HG02759 (cell line): Measurements from ENCODE around the gene MYO9A.
"Not testable (repeated sequence)": the region's sequence is repeated elsewhere in the genome, so short reads cannot be mapped to it uniquely, and the experiment has no call there.

ENCODE experiments used
- ATAC-seq: cut with Tn5 transposase; IDR thresholded peaks from one replicate; pipeline ENCODE4 v1.9.1; 2021; ENCODE audit warnings: mild to moderate bottlenecking, moderate library complexity; ENCODE audit not compliant: unreplicated experiment

Gene MYO9A

GRCh38 chr15:72099155-72099554 is 18.8 kb downstream of the MYO9A start:
- ATAC-seq = no peak

GRCh38 chr15:72098040-72098439 is 19.9 kb downstream of the MYO9A start:
- ATAC-seq = no peak

- ATAC-seq = no peak
Observed at GRCh38 chr15:72096796-72097195, 21.2 kb downstream of the MYO9A start.

- ATAC-seq = no peak
Observed at GRCh38 chr15:72092691-72093090, 25.3 kb downstream of the MYO9A start.

GRCh38 chr15:72092006-72092405 is 25.9 kb downstream of the MYO9A start:
- ATAC-seq = no peak

GRCh38 chr15:72086920-72087648 is 30.9 kb downstream of the MYO9A start:
- no peak for ATAC-seq

- no peak for ATAC-seq
Observed at GRCh38 chr15:72086010-72086697, 31.8 kb downstream of the MYO9A start.

- ATAC-seq = no peak
Observed at GRCh38 chr15:72082176-72082575, 35.8 kb downstream of the MYO9A start.

GRCh38 chr15:72078887-72079286 is 39.1 kb downstream of the MYO9A start:
- ATAC-seq = no peak

GRCh38 chr15:72077950-72078349 is 40.0 kb downstream of the MYO9A start:
- no peak for ATAC-seq

GRCh38 chr15:72074335-72075060 is 43.5 kb downstream of the MYO9A start:
- no peak for ATAC-seq

GRCh38 chr15:72071448-72071825 is 46.5 kb downstream of the MYO9A start:
- not testable (repeated sequence) for ATAC-seq

- ATAC-seq = no peak
Observed at GRCh38 chr15:72070817-72071447, 47.0 kb downstream of the MYO9A start.

- ATAC-seq = no peak
Observed at GRCh38 chr15:72068856-72069255, 49.1 kb downstream of the MYO9A start.

GRCh38 chr15:72065801-72066200 is 52.1 kb downstream of the MYO9A start:
- ATAC-seq = no peak

- ATAC-seq = no peak
Observed at GRCh38 chr15:72063186-72063585, 54.8 kb downstream of the MYO9A start.

GRCh38 chr15:72062319-72062718 is 55.6 kb downstream of the MYO9A start:
- ATAC-seq = no peak

- ATAC-seq = no peak
Observed at GRCh38 chr15:72060687-72061250, 57.2 kb downstream of the MYO9A start.

GRCh38 chr15:72058585-72058984 is 59.4 kb downstream of the MYO9A start:
- ATAC-seq = no peak

GRCh38 chr15:72057548-72058091 is 60.3 kb downstream of the MYO9A start:
- no peak for ATAC-seq

- not testable (repeated sequence) for ATAC-seq
Observed at GRCh38 chr15:72056217-72056616, 61.7 kb downstream of the MYO9A start.
